Measurements from ENCODE around the gene LRCH4. TPM values are rescaled to one million over a fixed set of nuclear protein-coding genes. Genes with fewer than 3 reads are reported as not detected.

LRCH4 gene
- total and polyA plus RNA-seq, 2 of the 8 experiments (the other 6 are each of a cell fraction or from before 2014, with no cell fraction given) = 15.5 to 36.6 TPM

GRCh38 chr7:100556541-100556940 is 29.4 kb downstream of the LRCH4 start:
- Histone ChIP-seq H3K27ac (ENCODE audit: low read depth, low read length) (no peak overlapping the region), H2BK12ac (ENCODE audit: low read depth, low read length) (no peak overlapping the region), H3K4me3 (ENCODE audit: extremely low read depth in 1 of 4, insufficient read depth in 2 of 4, low read depth in 3 of 4, low read length in 4 of 4) (no peak overlapping the region), H3K4me1 (replicated peaks in 1 of 4; ENCODE audit: control insufficient read depth in 3 of 4, insufficient read depth in 4 of 4, low read length in 3 of 4) (no peaks in the 10 kb centered on the region), H3K14ac (ENCODE audit: insufficient read length) (no peak overlapping the region), H2BK20ac (ENCODE audit: low read length) (no peak overlapping the region), H3K23ac (ENCODE audit: insufficient read length) (no peak overlapping the region), H3K4me2 (ENCODE audit: insufficient read depth in 1 of 2, low read depth in 2 of 2, low read length in 2 of 2) (no peak overlapping the region), H2BK5ac (ENCODE audit: low read depth, low read length) (no peak overlapping the region), H2AK5ac (ENCODE audit: low read depth, low read length) (no peak overlapping the region), H3K23me2 (ENCODE audit: low read depth, low read length) (no peaks in the 10 kb centered on the region), H3K79me1 (ENCODE audit: low read depth, low read length) (no peaks in the 10 kb centered on the region), H2BK120ac (replicated peaks; ENCODE audit: low read depth, low read length) (no peak overlapping the region), H3K79me2 (ENCODE audit: control insufficient read depth in 1 of 2, insufficient read depth in 2 of 2, low read length in 2 of 2) (no peaks in the 10 kb centered on the region), H3K9ac (replicated peaks in 1 of 4; ENCODE audit: extremely low read depth in 1 of 4, low read depth in 3 of 4, low read length in 3 of 4) (no peak overlapping the region), H4K91ac (replicated peaks; ENCODE audit: insufficient read length, low read length) (no peak overlapping the region), H3K9me3 (ENCODE audit: insufficient read depth in 2 of 2, low read depth in 1 of 2, low read length in 1 of 2) (no peaks in the 10 kb centered on the region), H4K5ac (ENCODE audit: insufficient read length, low read depth, low read length) (no peak overlapping the region), H3K27me3 (replicated peaks in 1 of 4; ENCODE audit: control insufficient read depth in 3 of 4, extremely low read depth in 1 of 4, insufficient read depth in 3 of 4, low read length in 3 of 4) (no peaks in the 10 kb centered on the region), H3K4ac (replicated peaks; ENCODE audit: insufficient read length, low read depth, low read length) (no peak overlapping the region), H2AFZ (ENCODE audit: low read length) (no peak overlapping the region), H4K8ac (ENCODE audit: extremely low read depth, insufficient read depth, low read length) (no peak overlapping the region), H4K20me1 (replicated peaks in 1 of 2; ENCODE audit: control insufficient read depth in 1 of 2, insufficient read depth in 2 of 2, low read length in 2 of 2) (no peaks in the 10 kb centered on the region), H3K56ac (replicated peaks; ENCODE audit: insufficient read length, low read depth, low read length) (no peak overlapping the region), H3K18ac (ENCODE audit: extremely low read depth, low read length) (no peak overlapping the region), H3K36me3 (ENCODE audit: control insufficient read depth in 2 of 4, insufficient read depth in 4 of 4, low read length in 3 of 4) (peaks cover 4 to 15% (median 12%) of the 10 kb centered on the region in 4 experiments; a peak in 5 of 8 replicates), H2BK15ac (ENCODE audit: low read length) (no peak overlapping the region)
- 84% methylated on average over 4 of the region's 4 CpGs; no CpG with 5 or more reads in 1 of the 2 experiments for WGBS, 2 experiments (ENCODE audit: extremely low coverage in 1 of 2, insufficient coverage in 1 of 2, insufficient read length in 1 of 2, insufficient replicate concordance in 2 of 2, low coverage in 1 of 2, low lambda C conversion rate in 2 of 2, missing lambda C conversion rate in 1 of 2)
- ChIA-PET POLR2A (ENCODE audit: partially characterized antibody) (interaction anchor here (0.7 to 1.8 kb wide), 2 partner anchors 11 to 26 kb away, joined by 3 to 4 read pairs; no protein-coding TSS in a partner anchor), CTCF (ENCODE audit: partially characterized antibody) (interaction anchor here (1.3 to 26.5 kb wide), 6 partner anchors 7 to 96 kb away, joined by 3 to 341 read pairs (median 6); partner anchors contain the start of genes NYAP1 and TSC22D4)
- no peak for FAIRE-seq
- DNase-seq (ENCODE audit: low read depth in 1 of 2, low spot score in 2 of 2) = no peak
- TF ChIP-seq SAP30 (IDR thresholded peaks at IDR 0.05; ENCODE audit: insufficient read depth, insufficient replicate concordance, low read length) = no peak
- no peak for TF ChIP-seq KDM1A (IDR thresholded peaks at IDR 0.05; ENCODE audit: borderline replicate concordance, low read length)
- no peak for TF ChIP-seq BCL11A (IDR thresholded peaks at IDR 0.05; ENCODE audit: low read depth in 2 of 2, low read length in 2 of 2)
- no peak for TF ChIP-seq TBP (IDR thresholded peaks at IDR 0.05; ENCODE audit: low read depth, low read length)
- TF ChIP-seq, protein P1, sequence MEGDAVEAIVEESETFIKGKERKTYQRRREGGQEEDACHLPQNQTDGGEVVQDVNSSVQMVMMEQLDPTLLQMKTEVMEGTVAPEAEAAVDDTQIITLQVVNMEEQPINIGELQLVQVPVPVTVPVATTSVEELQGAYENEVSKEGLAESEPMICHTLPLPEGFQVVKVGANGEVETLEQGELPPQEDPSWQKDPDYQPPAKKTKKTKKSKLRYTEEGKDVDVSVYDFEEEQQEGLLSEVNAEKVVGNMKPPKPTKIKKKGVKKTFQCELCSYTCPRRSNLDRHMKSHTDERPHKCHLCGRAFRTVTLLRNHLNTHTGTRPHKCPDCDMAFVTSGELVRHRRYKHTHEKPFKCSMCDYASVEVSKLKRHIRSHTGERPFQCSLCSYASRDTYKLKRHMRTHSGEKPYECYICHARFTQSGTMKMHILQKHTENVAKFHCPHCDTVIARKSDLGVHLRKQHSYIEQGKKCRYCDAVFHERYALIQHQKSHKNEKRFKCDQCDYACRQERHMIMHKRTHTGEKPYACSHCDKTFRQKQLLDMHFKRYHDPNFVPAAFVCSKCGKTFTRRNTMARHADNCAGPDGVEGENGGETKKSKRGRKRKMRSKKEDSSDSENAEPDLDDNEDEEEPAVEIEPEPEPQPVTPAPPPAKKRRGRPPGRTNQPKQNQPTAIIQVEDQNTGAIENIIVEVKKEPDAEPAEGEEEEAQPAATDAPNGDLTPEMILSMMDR (IDR thresholded peaks at IDR 0.05; ENCODE audit: control extremely low read depth in 1 of 3, insufficient read depth in 1 of 3, low read depth in 1 of 3, low read length in 3 of 3) = no peak
- no peak for TF ChIP-seq HDAC2 (IDR thresholded peaks at IDR 0.05; ENCODE audit: borderline replicate concordance in 1 of 2, low read depth in 2 of 2, low read length in 2 of 2)
- TF ChIP-seq JUND (IDR thresholded peaks at IDR 0.05; ENCODE audit: low read length) = no peak
- TF ChIP-seq BRCA1 (IDR thresholded peaks at IDR 0.05; ENCODE audit: low read depth, low read length) = no peak
- no peak for TF ChIP-seq RAD21 (IDR thresholded peaks at IDR 0.05 in 1 of 2, conservative IDR thresholded peaks at IDR 0.05 in 1 of 2; ENCODE audit: low read depth in 2 of 2, low read length in 2 of 2)
- no peak for TF ChIP-seq SIRT6 (IDR thresholded peaks at IDR 0.05; ENCODE audit: low read length)
- TF ChIP-seq CHD2 (IDR thresholded peaks at IDR 0.05; ENCODE audit: low read length) = no peak

All from H1 (cell line).